GM06990 (cell line): ENCODE data around the gene PPHLN1.
"Not testable (repeated sequence)": the region's sequence is repeated elsewhere in the genome, so short reads cannot be mapped to it uniquely, and the experiment has no call there.

ENCODE experiments used
- DNase-seq: peaks from one replicate; pipeline ENCODE4 v3.0.0-alpha.2; 2011; ENCODE audit not compliant: insufficient read length; ENCODE audit errors: extremely low read depth
- H3K27me3 ChIP-seq: replicated peaks from 2 replicates; pipeline ENCODE4 v1.6.0; 2011; ENCODE audit warnings: low read length; ENCODE audit not compliant: control insufficient read depth, insufficient read depth
- H3K36me3 ChIP-seq: 2 replicates; pipeline ENCODE4 v1.5.1; 2011; ENCODE audit warnings: low read length; ENCODE audit not compliant: control insufficient read depth, insufficient read depth
- H3K4me3 ChIP-seq: replicated peaks from 2 replicates; pipeline ENCODE4 v1.5.1; 2011; ENCODE audit warnings: low read depth, mild to moderate bottlenecking, control low read depth, low read length
- TF ChIP-seq, protein P1 (sequence below): IDR thresholded peaks from 2 replicates; pipeline ENCODE4 v1.5.1; 2011; ENCODE audit warnings: low read length, control low read depth, mild to moderate bottlenecking, inconsistent platforms; ENCODE audit not compliant: insufficient read depth, poor library complexity, severe bottlenecking

PPHLN1 gene

DNA sequence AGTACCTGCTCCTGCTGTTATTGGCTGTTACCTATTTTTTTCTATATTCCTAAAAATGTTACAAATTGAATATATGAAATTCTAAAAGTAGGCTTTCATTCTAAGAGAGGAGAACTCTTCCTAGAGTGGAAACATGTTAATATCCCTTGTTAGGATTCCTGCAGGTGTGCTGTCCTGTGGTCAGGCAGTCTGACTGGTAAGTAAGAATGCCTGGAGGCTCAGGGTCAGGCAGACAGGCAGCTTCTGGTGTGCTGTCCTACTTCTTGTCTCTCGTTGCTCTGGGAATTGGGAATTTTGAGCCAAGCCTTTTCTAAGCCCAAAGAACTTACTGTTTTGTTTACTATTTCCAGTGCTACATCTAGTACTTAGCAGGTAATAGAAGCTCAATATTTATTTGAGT is 10.3 kb downstream of the PPHLN1 start:
- H3K4me3 ChIP-seq = no peak overlapping the region
- DNase-seq = no peak
- peaks cover 4% of the 10 kb centered on the region for H3K36me3 ChIP-seq
- no peaks in the 10 kb centered on the region for H3K27me3 ChIP-seq
- TF ChIP-seq, protein P1, sequence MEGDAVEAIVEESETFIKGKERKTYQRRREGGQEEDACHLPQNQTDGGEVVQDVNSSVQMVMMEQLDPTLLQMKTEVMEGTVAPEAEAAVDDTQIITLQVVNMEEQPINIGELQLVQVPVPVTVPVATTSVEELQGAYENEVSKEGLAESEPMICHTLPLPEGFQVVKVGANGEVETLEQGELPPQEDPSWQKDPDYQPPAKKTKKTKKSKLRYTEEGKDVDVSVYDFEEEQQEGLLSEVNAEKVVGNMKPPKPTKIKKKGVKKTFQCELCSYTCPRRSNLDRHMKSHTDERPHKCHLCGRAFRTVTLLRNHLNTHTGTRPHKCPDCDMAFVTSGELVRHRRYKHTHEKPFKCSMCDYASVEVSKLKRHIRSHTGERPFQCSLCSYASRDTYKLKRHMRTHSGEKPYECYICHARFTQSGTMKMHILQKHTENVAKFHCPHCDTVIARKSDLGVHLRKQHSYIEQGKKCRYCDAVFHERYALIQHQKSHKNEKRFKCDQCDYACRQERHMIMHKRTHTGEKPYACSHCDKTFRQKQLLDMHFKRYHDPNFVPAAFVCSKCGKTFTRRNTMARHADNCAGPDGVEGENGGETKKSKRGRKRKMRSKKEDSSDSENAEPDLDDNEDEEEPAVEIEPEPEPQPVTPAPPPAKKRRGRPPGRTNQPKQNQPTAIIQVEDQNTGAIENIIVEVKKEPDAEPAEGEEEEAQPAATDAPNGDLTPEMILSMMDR = no peak

DNA sequence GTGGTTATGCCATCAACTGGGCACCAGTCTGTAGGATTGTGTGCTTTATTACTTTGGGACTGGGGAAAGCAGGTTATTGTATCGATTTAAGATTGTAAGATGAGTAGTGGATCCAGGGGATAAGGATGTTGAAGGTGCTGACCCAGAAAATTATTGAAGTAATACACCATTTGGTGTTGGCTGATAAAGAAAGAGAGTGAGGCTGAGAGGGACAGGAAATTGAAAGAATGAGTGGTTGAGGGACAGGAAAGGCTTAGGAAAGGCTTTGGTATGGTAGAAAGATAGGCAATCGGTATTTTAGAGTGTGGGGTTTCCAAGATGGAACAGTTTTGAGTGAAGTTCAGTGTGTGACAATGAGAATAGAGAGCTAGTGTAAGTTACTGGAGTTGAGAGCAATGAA is 12.3 kb downstream of the PPHLN1 start:
- DNase-seq = no peak
- TF ChIP-seq, protein P1 = no peak
- H3K4me3 ChIP-seq = no peak overlapping the region
- H3K27me3 ChIP-seq = no peaks in the 10 kb centered on the region
- peaks cover 4% of the 10 kb centered on the region for H3K36me3 ChIP-seq

DNA sequence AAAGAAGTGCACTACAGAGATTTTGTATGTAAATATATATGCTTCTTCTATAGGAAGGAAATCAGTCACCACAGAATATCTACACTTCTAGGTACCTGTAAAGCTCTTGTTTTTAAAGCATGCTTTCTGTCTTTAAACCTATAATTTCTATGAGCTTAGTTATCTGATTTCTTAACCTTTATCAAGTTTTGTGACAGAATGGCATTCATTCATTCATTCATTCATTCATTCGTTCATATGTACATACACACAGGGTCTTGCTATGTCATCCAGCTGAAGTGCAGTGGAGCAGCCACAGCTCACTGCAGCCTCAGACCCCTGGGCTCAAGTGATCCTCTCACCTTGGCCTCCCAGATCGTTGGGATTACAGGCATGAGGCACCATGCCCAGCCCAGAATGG is 16.1 kb downstream of the PPHLN1 start:
- TF ChIP-seq, protein P1 = no peak
- peaks cover 2% of the 10 kb centered on the region for H3K36me3 ChIP-seq
- no peaks in the 10 kb centered on the region for H3K27me3 ChIP-seq
- DNase-seq = no peak
- no peak overlapping the region for H3K4me3 ChIP-seq

DNA sequence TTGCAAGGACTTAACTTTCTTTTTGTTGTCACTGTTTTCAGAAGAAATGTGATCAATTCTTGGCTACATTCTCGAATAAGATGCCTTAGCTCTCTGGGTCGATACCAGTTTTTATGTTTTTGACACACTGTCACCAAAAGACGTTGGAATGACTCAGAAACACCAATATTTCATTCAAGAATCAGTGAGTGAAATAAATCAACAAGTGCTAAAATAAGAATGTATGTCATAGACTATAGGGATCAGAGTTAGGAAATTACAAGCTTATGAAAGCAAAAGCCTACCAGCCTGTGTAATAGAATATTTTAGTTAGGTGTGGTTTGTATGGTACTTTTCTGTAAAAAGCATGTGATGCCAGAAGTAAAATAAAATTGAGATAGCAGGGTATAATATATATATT is 17.8 kb downstream of the PPHLN1 start:
- TF ChIP-seq, protein P1 = no peak
- no peak overlapping the region for H3K4me3 ChIP-seq
- DNase-seq = no peak
- no peaks in the 10 kb centered on the region; the same call in none of the 2 replicates for H3K36me3 ChIP-seq
- no peaks in the 10 kb centered on the region for H3K27me3 ChIP-seq

DNA sequence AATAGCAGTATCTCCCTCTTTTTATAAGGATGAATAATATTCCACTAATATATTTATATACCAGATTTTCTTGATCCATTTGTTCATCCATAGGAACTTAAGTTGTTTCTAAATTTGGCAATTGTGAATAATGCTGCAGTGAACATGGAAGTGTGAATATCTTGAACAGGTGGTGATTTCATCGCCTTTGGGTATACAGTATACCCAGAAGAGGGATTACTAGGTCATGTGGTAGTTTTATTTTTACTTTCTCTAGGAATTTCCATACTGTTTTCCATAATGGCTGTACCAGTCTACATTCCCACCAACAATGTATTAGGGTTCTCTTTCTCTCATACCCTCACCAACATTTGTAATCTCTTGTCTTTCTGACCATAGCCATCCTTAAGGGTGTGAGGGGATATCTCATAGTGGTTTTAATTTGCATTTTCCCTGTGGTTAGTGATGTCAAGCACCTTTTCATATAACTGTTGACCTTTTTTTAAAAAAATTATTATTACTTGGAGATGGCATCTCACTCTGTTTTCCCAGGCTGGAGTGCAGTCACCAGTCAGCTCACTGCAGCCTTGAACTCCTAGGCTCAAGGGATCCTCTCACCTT is 20.5 kb downstream of the PPHLN1 start:
- H3K4me3 ChIP-seq = no peak overlapping the region
- DNase-seq = no peak
- TF ChIP-seq, protein P1 = no peak
- H3K36me3 ChIP-seq = no peaks in the 10 kb centered on the region; the same call in none of the 2 replicates
- H3K27me3 ChIP-seq = no peaks in the 10 kb centered on the region

DNA sequence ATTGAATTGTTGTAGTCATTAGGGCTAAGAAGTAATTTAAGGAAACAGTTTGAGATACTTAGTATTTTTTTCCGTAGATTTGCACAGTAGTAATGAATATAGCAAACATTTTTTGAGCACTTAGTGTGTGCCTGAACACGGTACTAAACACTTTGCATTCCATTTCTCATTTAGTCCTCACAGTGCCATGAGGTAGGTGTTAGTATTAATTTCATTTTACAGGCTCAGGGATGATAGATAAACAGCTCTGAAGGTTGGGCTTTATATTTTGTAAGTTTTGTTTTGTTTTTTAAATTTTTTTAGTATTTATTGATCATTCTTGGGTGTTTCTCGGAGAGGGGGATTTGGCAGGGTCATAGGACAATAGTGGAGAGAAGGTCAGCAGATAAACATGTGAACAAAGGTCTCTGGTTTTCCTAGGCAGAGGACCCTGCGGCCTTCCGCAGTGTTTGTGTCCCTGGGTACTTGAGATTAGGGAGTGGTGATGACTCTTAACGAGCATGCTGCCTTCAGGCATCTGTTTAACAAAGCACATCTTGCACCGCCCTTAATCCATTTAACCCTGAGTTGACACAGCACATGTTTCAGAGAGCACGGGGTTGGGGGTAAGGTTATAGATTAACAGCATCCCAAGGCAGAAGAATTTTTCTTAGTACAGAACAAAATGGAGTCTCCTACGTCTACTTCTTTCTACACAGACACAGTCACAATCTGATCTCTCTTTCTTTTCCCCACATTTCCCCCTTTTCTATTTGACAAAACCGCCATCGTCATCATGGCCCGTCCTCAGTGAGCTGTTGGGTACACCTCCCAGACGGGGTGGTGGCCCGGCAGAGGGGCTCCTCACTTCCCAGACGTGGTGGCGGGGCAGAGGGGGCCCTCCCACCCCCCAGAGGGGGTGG is 23.4 kb downstream of the PPHLN1 start:
- H3K4me3 ChIP-seq, H3K36me3 ChIP-seq, DNase-seq: not testable (repeated sequence)

DNA sequence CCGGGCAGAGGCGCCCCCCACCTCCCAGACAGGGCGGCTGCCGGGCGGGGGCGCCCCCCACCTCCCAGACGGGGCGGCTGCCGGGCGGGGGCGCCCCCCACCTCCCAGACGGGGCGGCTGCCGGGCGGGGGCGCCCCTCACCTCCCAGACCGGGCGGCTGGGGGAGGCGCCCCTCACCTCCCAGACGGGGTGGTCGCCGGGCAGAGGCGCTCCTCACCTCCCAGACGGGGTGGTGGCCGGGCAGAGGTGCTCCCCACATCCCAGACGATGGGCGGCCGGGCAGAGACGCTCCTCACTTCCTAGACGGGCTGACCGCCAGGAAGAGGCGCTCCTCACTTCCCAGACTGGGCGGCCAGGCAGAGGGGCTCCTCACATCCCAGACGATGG is 24.0 kb downstream of the PPHLN1 start:
- H3K27me3 ChIP-seq, H3K36me3 ChIP-seq, DNase-seq, H3K4me3 ChIP-seq: not testable (repeated sequence)

More for the DNA sequence above, 23.4 kb downstream of the PPHLN1 start:
- H3K27me3 ChIP-seq = not testable (repeated sequence)
